RPMI8226 (cell line): ENCODE results near the gene TDRD12.

Experiments used
- DNase-seq: peaks from one replicate; pipeline ENCODE4 v3.0.0-alpha.2; 2015

Gene TDRD12

DNA sequence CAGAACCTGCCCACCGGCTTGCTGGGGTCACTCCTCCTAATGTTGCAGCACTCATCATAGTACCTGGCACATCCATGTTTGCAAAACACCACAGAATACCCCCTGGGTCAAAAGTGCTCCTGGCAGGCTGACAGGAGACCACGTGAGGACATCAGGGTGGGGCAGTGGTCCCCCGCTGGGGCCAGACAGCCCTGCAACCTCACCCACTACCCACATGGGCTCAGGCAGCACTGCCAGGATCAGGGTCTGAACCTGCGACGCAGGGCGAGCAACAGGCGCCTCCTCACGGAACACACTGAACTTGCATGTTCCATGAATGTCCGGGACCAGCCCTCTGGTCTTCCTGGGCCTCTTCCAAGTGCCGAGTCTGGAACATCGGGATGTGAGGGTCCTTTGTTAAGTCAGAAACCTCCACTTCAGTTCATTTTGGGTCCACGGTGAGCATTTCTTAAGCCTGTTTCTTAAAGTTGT, 151.4 kb downstream of the TDRD12 start:
- DNase-seq = no peak

DNA sequence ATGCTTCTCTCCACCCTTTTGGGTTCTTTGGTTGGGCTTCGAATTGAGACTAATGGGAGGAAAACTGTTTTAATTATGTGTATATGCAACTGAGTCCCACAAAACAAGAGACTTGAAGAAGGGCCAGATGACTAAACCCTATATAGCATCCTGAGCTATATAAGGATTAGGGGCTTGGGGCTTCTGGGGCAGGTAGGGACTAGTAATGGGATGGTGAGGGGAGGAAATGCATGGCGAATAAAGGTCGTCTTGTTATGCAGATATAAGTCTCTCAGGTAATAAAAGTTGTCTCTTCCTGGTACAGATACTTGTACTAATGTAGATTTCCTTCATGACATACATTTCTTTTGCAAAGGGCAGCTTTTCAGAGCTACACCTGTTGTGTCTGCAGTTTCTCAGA, 152.8 kb downstream of the TDRD12 start:
- DNase-seq = no peak

- no peak for DNase-seq
Measured at GRCh38 chr19:32873247-32873959, 153.8 kb downstream of the TDRD12 start.

GRCh38 chr19:32874605-32875004, 155.0 kb downstream of the TDRD12 start:
- no peak for DNase-seq

DNA sequence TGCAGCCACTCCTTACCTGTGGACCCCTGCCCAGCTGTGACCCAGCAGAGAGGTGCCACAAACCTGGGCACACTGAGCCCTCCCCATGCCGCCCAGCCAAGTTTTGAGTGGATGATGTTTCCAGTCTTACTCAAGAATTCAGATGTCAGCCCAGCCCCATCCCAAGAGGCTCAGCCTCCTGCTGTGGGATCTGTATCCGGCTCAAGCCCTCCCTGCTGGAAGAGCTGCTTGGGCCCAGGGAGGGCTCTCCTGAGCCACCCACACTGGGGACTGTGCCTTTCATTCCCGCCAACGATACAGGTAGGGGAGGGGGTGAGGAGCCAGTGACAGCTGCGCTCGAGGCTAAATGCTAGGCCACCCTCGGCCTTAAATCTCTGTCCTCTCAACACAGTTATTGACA, 155.9 kb downstream of the TDRD12 start:
- no peak for DNase-seq

DNA sequence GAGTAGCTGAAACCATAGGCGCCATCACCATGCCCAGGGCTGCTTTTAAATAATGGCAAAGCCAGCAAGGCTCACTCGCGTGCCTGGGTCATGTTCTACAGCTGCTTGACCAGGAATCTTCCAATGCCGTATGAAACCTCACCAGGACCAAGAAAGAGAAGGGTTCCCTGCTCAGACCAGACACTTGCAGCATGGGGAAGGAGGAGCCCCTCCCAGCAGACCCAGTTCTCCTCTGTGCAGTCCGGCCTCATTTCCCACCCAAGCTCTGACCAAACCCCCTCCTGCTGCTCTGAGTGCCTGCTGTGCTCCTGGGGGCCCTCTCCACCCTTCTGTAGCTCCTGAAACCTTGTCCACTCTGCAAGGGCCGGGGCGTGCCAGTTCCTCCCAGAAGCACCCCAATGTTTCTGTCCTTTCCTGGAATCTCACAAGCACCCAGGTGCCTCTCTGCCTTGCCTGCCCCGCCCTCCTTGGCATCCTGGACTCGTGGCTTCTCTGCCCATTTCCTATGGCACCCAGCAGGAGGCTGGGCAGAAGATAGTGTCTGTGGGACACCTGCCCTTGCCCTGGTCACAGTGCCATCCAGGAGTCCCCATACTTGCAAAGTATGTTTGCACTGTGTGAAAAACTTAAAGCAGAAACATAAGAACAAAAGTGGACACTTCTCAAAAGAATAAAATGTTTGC, 156.8 kb downstream of the TDRD12 start:
- DNase-seq = no peak

- no peak for DNase-seq
Measured at GRCh38 chr19:32876919-32877285, 157.3 kb downstream of the TDRD12 start.
